Activated T-cell treated with anti-CD3 and anti-CD28 coated beads for 1 hour (primary cell): ENCODE data around the gene INPP4B.

Experiments used
- DNase-seq: peaks from one replicate; pipeline ENCODE4 v3.0.0-alpha.2; 2020; ENCODE audit warnings: low read depth

The INPP4B gene

GRCh38 chr4:142129931-142130330 is 716.2 kb downstream of the INPP4B start:
- no peak for DNase-seq

- no peak for DNase-seq
Observed at GRCh38 chr4:142129473-142129872, 716.6 kb downstream of the INPP4B start.

- no peak for DNase-seq
Observed at GRCh38 chr4:142128529-142128928, 717.6 kb downstream of the INPP4B start.

DNA sequence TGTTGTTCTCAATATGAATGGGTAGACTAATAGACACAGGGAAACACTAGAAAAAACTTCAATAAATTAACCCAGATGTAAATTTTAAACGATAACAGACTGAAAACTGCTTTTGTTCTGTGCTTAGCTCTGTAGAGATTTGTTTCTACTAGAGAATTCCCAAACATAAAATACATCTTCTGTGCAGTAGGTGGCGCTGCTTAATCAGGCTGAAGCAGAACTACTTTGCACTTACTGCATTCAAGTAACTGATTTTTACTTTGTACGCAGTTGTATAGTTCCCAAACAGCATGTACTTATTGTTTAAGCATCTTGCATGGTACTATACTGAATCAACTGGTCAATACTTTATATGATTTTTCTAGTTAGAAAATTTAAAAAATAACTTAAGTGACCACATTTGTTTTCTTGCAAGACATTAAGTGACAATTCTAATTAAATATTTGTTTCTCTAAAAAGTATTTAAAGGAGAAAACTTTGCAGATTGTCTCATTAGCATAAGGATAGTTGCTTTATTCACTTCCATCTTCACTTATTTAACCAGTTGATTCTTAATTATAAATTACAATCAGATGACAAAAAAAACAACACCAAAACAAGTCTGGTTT is 719.1 kb downstream of the INPP4B start:
- DNase-seq: peak; percentile 46

- DNase-seq: no peak
Observed at GRCh38 chr4:142124874-142125273, 721.2 kb downstream of the INPP4B start.

GRCh38 chr4:142121448-142122350 is 724.4 kb downstream of the INPP4B start:
- DNase-seq: no peak

DNA sequence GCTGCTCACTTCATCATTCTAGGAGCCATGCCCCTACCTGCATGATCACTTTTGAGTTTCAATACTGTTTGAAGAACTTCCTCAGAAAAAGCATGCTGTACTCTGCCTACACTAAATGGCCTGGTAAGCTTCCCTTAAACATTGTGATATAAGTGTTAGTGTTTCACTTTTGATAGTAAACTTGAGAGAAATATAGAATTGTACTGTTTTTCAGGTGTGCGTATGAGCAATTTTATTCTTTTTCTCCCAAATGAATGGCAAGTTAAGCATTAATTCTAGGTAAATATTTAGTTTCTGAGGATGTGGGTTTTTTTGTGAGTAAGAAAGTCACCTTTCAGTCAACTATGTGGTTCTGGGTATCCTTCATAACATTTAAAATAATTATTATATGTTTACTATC is 725.2 kb downstream of the INPP4B start:
- DNase-seq: no peak

- DNase-seq: no peak
Observed at GRCh38 chr4:142112451-142112850, 733.6 kb downstream of the INPP4B start.

- DNase-seq: no peak
Observed at GRCh38 chr4:142110136-142110535, 736.0 kb downstream of the INPP4B start.

- no peak for DNase-seq
Observed at GRCh38 chr4:142104041-142104440, 742.1 kb downstream of the INPP4B start.

DNA sequence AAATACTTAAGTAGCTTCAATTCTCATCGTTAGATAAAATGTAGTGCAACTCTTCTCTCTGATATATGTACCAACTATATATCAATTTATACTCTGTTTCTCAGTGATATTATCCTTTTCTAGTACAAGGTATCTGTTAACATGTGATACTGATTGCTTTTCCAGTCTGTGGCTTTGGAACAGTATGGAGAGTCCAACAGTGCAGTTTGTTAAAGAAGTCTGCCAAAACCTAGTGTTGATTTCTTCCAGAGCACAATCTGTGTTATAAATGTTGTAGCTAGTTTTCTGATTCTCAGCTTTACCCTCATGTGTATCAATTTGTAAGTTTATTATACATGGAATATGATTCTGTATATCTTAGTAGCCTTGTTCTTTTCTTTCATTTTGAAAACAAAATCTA is 744.7 kb downstream of the INPP4B start:
- no peak for DNase-seq

GRCh38 chr4:142100941-142101340 is 745.2 kb downstream of the INPP4B start:
- no peak for DNase-seq

- no peak for DNase-seq
Observed at GRCh38 chr4:142098900-142099545, 747.1 kb downstream of the INPP4B start.

DNA sequence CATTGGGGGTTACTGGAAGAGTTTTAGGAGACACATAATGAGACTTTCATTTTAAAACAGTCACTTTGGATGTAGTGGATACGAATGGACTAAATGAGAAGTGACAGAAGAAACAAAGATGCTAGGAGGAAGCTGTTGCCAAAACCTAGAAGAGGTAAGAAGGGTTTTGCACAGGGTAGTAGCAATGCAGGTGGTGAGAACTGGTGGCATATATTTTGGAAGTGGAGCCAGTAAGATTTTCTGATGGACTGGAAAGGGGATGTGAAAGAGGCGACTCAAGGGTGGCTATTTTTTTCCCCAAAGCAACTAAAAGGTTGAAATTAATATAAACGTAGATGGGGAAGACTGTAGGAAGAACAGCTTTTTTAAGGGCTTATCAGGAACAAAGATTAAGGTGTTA is 747.7 kb downstream of the INPP4B start:
- no peak for DNase-seq

DNA sequence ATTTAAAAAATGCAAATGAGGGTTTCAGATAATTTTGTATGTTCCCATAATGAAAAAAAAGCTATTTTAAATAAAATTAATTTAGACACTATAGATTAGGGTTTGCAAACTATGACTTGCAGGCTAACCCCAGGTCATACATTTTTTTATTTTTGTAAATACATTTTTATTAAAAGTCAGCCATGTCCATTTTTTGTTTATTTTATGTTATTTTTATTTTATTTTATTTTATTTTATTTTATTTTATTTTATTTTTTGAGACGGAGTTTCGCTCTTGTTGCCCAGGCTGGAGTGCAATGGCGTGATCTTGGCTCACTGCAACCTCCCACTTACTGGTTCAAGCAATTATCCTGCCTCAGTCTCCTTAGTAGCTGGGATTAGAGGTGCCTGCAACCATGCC is 749.1 kb downstream of the INPP4B start:
- no peak for DNase-seq

DNA sequence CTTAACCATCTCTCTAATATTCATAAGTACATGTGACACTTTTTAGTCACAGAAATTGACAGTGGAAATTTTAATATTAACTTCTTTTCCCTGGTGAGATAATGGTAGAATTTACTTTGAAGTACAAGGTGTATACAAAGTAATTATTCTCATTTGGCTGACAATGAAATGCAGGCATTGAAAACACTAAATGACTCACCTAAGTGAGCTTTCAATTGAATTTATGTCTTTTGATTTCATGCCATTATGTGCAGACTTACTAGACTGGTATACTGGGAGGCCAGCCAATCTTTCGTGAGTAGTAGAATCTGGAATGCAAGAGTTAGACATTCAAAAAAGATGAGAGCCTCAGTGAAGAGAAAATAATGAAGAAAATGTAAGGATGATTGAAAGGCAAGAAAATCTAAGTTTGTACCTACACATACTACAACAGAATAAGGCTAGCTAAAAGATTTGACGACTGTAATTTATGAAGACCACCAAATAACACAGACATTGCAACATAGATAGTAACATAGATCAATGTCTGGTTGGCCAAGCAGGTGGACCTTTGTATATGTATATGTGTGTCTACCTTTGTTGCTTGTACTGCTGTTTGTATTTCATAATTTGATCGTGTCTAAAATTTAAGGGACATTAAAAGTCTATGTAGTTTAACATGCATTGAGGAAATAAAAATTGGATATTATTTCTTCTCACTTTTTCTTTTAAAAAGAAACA is 750.1 kb downstream of the INPP4B start:
- DNase-seq: no peak

DNA sequence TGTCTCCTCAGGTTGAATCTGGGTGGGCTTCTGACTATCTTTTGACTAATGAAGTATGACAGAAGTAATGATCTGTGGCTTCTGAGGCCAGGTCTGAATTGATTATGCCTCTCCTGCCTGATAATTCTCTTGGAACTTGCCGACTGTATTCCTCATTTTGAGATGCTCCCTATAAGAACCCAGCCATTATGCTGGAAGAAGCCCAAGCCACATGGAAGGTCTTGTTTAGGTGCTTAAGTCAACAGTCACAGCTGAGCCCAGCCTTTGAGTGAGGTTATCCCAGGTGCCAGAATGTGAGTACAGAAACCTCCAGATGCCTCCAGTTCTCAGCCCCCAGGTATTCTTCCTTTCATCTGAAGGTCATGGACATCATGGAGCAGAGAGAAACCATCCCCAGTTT is 753.2 kb downstream of the INPP4B start:
- no peak for DNase-seq

- DNase-seq: no peak
Observed at GRCh38 chr4:142091691-142092182, 754.4 kb downstream of the INPP4B start.

- no peak for DNase-seq
Observed at GRCh38 chr4:142091085-142091513, 755.0 kb downstream of the INPP4B start.

DNA sequence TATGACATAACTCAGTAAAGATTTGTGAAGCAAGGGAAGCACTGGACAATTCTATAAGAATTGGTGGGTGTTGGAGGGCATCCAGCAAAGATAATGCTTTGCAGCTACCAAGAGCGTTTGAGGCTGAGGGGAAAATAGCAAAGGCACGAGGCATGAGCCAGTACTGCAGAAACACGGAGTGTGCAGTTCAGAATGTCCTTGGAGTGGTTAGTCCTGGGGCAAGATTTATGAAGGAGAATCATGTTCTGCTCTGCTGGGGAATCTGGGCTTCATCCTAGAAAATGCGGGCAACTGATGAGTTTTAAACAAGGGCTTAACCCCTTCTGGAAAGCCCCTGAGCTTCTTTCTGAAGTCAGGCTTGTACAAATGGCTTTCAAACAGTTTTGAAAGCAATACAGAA is 757.2 kb downstream of the INPP4B start:
- no peak for DNase-seq

GRCh38 chr4:142085513-142086292 is 760.4 kb downstream of the INPP4B start:
- no peak for DNase-seq
